NCI-H128 (cell line): Measurements from ENCODE around the gene NTRK1.

ENCODE experiments used
- DNase-seq: peaks from one replicate; lab custom pipeline; 2025; ENCODE audit not compliant: unreplicated experiment; lab: John Stamatoyannopoulos, UW

Gene NTRK1

GRCh38 chr1:156897078-156897825 lies 36.6 kb downstream of the NTRK1 start:
- DNase-seq: no peak

- DNase-seq: no peak
Observed at GRCh38 chr1:156898161-156898566, 37.5 kb downstream of the NTRK1 start.

DNA sequence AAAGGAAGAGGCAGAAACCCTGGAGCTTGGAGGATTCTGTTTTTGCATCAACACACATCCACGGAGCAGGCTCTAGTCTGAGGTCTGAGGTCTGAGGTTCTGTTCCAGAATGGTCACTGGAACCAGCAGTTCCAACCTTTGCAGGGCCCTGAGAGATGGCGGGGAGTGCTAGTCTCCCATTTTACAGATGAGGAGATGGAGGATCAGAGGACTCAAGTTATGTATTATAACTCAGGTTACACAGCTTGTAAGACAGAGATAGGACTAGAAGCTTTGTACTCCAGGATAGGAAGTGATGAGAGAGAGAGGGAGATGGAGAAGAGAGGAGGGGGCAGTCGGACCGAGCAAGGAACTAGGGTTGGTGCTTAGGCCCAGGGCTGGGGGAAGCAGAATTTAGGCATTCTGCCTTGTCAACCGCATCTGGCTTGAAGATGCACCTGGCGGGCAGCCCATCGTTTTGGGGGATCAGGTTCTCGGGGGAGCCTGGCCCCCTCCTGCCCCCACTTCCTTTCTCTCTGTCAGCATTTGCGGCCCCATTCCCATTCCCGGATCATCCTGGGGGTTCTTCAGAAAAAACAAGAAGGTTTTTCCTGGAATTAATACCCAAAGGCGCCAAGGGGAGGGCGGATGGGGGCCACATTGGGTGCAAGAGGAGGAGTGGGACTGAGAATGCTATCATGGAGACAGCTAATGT lies 38.5 kb downstream of the NTRK1 start:
- no peak for DNase-seq

GRCh38 chr1:156899956-156900718 lies 39.5 kb downstream of the NTRK1 start:
- DNase-seq: no peak

DNA sequence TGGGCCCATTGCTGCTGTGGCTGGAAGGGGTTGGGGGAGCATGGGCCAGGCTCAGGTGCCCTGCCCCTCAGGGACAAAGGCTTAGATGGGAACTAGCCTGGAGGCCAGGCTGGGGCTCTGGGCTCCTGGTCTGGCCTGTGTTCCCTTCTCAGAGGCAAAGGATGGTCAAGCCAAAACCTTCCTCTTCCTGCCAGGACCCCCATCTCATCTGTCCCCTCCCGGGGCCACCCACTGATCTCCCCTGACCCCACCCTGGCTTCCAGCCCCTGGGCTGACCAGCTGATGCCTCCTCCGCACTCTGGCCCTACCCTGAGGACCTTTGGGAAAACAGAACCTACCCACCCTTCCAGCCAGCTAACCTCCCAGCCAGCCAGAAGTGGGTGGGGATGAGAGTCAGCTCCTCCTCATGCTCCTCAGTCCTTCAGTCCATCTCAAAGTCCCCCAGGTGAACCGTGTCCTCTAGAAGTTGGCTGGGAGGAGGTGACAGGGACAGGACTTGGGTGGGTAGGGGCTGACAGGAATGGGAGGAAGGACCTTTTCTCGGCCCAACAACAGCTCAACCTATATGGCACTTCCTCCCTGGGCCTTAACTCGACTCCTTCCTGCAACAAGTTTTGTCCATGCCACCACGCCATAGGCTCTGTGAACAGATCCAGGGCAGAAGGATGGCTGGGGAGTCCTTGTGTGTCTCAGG lies 40.4 kb downstream of the NTRK1 start:
- no peak for DNase-seq

DNA sequence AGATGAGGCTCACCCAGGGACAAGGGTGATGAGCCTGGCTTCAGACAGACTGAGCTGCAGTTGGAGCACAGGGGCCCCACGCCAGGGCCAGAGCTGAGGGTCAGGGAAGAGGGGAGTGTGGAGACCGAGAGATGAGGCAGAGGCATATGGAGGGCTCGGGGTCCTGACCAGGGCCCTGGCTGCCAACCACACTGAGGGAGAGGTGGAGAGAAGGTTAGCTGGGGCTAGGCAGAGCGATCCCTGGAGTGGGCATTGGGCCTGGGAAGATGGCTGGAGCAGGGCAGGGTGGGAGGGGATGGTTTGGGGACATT lies 40.9 kb downstream of the NTRK1 start:
- no peak for DNase-seq

- no peak for DNase-seq
Observed at GRCh38 chr1:156901966-156902915, 41.6 kb downstream of the NTRK1 start.

DNA sequence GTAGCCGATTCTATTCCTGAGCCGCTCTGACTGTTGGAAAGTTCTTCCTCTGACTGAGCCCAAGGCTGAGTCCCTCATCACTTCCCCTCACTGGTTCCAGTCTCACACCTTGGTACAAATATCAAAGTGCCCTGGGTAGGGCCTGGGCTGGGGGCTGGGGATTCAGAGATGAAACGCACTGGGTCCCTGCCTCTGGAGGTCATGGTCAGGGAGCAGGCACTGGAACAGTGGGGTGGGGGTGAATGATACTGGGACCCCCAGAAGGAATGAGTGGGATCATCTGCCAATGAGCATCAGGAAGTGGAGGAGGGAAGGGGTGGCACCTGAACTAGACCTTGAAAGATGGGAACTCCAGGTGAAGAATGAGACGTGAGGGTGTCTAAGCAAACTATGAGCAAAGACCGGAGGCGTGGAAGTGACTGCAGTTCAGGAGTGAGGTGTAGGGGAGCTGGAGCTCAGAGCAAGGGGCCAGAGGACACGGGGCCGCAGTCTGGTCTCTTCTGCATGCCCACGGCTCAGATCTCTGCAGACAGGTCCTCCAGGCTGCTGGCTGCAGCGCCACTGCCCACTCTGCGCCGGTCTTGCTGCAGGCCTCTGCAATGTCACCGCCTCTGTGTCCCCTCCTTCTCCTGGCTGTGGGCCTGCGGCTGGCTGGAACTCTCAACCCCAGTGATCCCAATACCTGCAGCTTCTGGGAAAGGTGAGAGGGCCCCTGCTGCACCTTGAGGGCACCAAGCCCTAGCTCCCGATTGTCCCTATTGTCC lies 42.8 kb downstream of the NTRK1 start:
- DNase-seq: no peak

DNA sequence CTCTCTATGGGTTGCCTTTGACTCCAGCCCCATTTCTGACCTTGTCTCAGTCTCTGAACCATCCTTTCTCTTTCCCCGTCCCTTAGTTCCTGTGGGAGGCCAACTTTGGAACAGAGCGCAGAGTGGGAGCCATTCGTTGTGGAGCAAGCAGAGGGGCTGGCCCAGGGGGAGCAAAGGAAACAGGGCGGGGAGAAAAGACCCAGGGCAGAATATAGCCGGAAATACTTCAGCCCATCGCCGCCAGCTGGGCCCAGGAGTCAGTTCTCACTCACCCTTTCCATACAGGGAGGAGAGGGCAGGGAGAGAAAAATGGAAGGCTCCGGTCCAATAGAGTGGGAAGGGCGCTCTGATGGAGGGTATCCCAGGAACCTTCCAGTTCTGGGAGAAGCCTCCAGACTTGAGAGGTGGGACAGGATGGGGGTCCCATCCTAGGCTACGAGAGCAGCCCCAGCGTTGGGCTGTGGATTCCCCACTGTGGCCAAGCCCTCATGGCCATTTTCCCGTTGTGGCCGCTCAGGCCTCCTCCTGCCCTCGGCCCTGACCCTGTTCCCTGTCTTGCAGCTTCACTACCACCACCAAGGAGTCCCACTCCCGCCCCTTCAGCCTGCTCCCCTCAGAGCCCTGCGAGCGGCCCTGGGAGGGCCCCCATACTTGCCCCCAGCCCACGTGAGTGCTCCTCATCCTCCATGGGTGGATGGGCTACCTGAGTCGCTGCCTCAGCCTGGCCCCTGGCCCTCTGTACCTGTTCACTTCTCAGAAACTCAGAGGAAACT lies 43.7 kb downstream of the NTRK1 start:
- DNase-seq: no peak

- DNase-seq: no peak
Observed at GRCh38 chr1:156905176-156905575, 44.5 kb downstream of the NTRK1 start.

DNA sequence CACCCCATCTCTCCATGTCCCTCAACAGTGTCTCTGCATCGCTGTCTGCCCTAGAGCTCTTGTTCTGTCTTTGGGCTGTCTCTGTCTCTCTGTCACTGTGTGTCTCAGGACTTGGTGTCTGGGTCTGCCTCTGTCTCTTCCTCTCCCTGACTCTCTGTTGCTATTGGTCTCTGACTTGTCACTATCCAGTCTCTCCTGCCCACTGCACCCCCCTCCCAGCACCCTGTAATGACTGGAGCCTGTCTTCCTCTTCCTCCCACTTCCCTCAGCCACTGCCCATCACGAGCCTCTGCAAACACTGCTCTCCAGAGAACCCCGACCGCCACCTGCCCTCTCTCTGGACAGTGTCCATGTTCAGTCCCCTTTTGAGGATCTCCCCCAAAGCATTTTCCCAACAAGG lies 45.0 kb downstream of the NTRK1 start:
- no peak for DNase-seq

DNA sequence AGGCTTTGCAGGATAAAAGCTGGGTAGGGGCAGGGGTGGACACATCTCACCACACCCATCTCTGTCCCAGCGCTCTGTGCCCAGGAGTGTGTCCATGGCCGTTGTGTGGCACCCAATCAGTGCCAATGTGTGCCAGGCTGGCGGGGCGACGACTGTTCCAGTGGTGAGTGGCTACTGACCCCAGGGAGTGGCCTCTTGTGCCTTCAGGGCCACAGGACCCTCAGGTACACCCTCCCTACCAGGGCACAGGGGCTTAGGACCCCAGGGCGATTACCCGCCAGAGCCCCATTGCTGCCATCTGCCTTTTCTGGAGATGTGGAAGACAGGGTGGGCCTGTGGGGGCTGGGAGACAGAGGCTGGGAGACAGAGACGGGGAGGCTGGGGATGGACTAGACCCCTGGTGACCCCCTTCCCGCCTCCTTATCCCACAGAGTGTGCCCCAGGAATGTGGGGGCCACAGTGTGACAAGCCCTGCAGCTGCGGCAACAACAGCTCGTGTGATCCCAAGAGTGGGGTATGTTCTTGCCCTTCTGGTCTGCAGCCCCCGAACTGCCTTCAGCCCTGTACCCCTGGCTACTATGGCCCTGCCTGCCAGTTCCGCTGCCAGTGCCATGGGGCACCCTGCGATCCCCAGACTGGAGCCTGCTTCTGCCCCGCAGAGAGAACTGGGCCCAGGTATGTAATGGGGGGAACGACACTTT lies 45.7 kb downstream of the NTRK1 start:
- no peak for DNase-seq

DNA sequence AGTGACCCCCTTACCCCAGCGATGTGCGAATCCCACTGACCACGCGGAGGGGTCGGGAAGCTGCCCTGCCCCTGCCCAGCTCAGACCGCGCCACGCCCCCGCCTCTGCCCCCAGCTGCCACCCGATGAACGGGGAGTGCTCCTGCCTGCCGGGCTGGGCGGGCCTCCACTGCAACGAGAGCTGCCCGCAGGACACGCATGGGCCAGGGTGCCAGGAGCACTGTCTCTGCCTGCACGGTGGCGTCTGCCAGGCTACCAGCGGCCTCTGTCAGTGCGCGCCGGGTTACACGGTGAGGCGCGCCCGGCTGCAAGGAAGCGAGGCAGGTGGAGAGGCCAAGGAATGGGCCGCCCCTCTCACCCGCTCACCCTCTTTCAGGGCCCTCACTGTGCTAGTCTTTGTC lies 47.9 kb downstream of the NTRK1 start:
- DNase-seq: no peak

DNA sequence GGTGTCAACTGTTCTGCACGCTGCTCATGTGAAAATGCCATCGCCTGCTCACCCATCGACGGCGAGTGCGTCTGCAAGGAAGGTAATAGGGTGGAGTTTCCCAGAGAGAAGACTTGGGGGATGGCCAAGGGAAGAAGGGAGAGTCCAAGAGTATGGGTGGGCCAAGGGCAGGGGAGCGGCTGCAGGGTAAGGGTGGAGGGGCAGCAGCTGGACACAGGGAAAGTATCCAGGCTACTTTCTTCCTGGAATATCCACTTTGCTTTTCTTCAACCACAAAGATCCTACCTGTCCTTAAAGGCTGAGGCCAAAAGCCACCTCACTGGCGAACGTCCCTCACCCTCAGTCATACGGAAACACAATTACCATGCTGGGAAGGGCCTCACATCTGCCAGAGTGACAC lies 48.3 kb downstream of the NTRK1 start:
- DNase-seq: no peak

DNA sequence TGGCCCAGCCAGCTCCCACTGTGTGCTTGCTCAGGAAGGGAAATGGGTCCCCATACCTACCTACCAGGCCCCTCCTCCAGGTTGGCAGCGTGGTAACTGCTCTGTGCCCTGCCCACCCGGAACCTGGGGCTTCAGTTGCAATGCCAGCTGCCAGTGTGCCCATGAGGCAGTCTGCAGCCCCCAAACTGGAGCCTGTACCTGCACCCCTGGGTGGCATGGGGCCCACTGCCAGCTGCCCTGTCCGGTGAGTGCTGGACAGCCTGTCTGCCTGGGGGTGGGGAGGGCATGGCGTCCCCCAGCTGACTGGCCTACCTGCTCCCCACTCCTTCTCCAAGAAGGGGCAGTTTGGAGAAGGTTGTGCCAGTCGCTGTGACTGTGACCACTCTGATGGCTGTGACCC lies 49.0 kb downstream of the NTRK1 start:
- DNase-seq: no peak

- DNase-seq: no peak
Observed at GRCh38 chr1:156910309-156910782, 49.7 kb downstream of the NTRK1 start.

GRCh38 chr1:156911577-156912298 lies 51.1 kb downstream of the NTRK1 start:
- no peak for DNase-seq

- DNase-seq: no peak
Observed at GRCh38 chr1:156912310-156912709, 51.6 kb downstream of the NTRK1 start.
